ENCODE results near the gene GSTA4.

GRCh38 chr6:52975580-52975979, 19.5 kb downstream of the GSTA4 start:
- no peak for TF ChIP-seq TAF1 (IDR thresholded peaks at IDR 0.05; ENCODE audit: low read depth, low read length)
- TF ChIP-seq, protein P1, sequence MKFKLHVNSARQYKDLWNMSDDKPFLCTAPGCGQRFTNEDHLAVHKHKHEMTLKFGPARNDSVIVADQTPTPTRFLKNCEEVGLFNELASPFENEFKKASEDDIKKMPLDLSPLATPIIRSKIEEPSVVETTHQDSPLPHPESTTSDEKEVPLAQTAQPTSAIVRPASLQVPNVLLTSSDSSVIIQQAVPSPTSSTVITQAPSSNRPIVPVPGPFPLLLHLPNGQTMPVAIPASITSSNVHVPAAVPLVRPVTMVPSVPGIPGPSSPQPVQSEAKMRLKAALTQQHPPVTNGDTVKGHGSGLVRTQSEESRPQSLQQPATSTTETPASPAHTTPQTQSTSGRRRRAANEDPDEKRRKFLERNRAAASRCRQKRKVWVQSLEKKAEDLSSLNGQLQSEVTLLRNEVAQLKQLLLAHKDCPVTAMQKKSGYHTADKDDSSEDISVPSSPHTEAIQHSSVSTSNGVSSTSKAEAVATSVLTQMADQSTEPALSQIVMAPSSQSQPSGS (IDR thresholded peaks at IDR 0.05; ENCODE audit: low read length) = no peak
- no peak for TF ChIP-seq POLR2A (IDR thresholded peaks at IDR 0.05; ENCODE audit: control extremely low read depth in 1 of 2, low read depth in 2 of 2, low read length in 2 of 2)
- no peak for TF ChIP-seq ZNF274 (IDR thresholded peaks at IDR 0.05; ENCODE audit: borderline replicate concordance, extremely low read depth, low read length)
- TF ChIP-seq SUZ12 (IDR thresholded peaks at IDR 0.05; ENCODE audit: low read length) = no peak

Measured in H1 (cell line).